Activated T-cell treated with anti-CD3 and anti-CD28 coated beads, Interleukin-2, amount 50 U/mL, for 72 hours (primary cell): ENCODE measurements around the gene STS. TPM values are rescaled to one million over a fixed set of nuclear protein-coding genes. Genes with fewer than 3 reads are reported as not detected.
"Not testable (repeated sequence)": the region's sequence is repeated elsewhere in the genome, so short reads cannot be mapped to it uniquely, and the experiment has no call there.

Source experiments
- ATAC-seq, 2 donors: fragments of 150-1000 bp; cut with Tn5 transposase; replicated peaks in 1 of 2; 2 replicates each; pipeline ENCODE4 v1.10.0; 2021; ENCODE audit warnings: moderate library complexity in 2 of 2, mild to moderate bottlenecking in 1 of 2
- DNase-seq, 2 donors: peaks; one replicate each; pipeline ENCODE4 v3.0.0; 2021 to 2022; ENCODE audit warnings: mixed read lengths in 1 of 2
- H3K27ac Mint-ChIP-seq: one replicate; pipeline ENCODE4 v1.8.0; 2022; ENCODE audit warnings: mild to moderate bottlenecking, moderate library complexity, mixed read lengths
- H3K27me3 Mint-ChIP-seq: one replicate; pipeline ENCODE4 v1.8.0; 2022; ENCODE audit warnings: low read depth, mixed read lengths
- H3K36me3 Mint-ChIP-seq, 2 donors: one replicate each; pipeline ENCODE4 v1.8.0; 2022; ENCODE audit warnings: mixed read lengths in 2 of 2, mild to moderate bottlenecking in 1 of 2; ENCODE audit not compliant: insufficient read depth in 2 of 2
- H3K4me1 Mint-ChIP-seq: one replicate; pipeline ENCODE4 v1.8.0; 2022; ENCODE audit warnings: low read depth, mixed read lengths
- H3K4me3 Mint-ChIP-seq, 2 donors: one replicate each; pipeline ENCODE4 v1.8.0; 2022; ENCODE audit warnings: mild to moderate bottlenecking in 2 of 2, mixed read lengths in 2 of 2, moderate library complexity in 2 of 2
- H3K9me3 Mint-ChIP-seq, 2 donors: one replicate each; pipeline ENCODE4 v1.8.0; 2022; ENCODE audit warnings: mixed read lengths in 2 of 2
- total RNA-seq, 2 donors: library from RNA; stranded (reverse); gene quantifications; one replicate each; pipeline ENCODE4 v1.2.3, GENCODE V29; 2022

Gene STS
- total RNA-seq, 2 donors from 2014 or later = 0.53 to 1.0 TPM

GRCh38 chrX:7169627-7170026, 22.1 kb downstream of the STS start:
- no peak overlapping the region for H3K4me3 Mint-ChIP-seq
- H3K36me3 Mint-ChIP-seq = no peaks in the 10 kb centered on the region
- H3K9me3 Mint-ChIP-seq = no peaks in the 10 kb centered on the region
- ATAC-seq (no peak), DNase-seq (no peak)
- H3K27ac Mint-ChIP-seq = no peak overlapping the region
- no peaks in the 10 kb centered on the region for H3K4me1 Mint-ChIP-seq
- no peaks in the 10 kb centered on the region for H3K27me3 Mint-ChIP-seq

- Mint-ChIP-seq H3K4me1 (no peaks in the 10 kb centered on the region), H3K4me3 (no peak overlapping the region), H3K9me3 (no peaks in the 10 kb centered on the region), H3K27me3 (no peaks in the 10 kb centered on the region), H3K36me3 (no peaks in the 10 kb centered on the region), H3K27ac (no peak overlapping the region)
- ATAC-seq = peak; percentile 37 to 44
- peak; percentile 24 to 29 for DNase-seq
Measured at GRCh38 chrX:7170898-7171297, 23.4 kb downstream of the STS start.

- not testable (repeated sequence) for H3K4me3 Mint-ChIP-seq, H3K27ac Mint-ChIP-seq, H3K27me3 Mint-ChIP-seq, DNase-seq, H3K36me3 Mint-ChIP-seq, H3K9me3 Mint-ChIP-seq, H3K4me1 Mint-ChIP-seq, ATAC-seq
Measured at GRCh38 chrX:7178859-7179258, 31.3 kb downstream of the STS start.

- ATAC-seq (peak in 1 of 2 donors; percentile 52), DNase-seq (no peak)
- Mint-ChIP-seq H3K9me3 (no peaks in the 10 kb centered on the region), H3K36me3 (no peaks in the 10 kb centered on the region), H3K27ac (peak overlapping the region; percentile 21), H3K4me3 (no peak overlapping the region), H3K4me1 (peaks cover 5% of the 10 kb centered on the region), H3K27me3 (no peaks in the 10 kb centered on the region)
Measured at GRCh38 chrX:7179446-7179845, 31.9 kb downstream of the STS start.

GRCh38 chrX:7184816-7185215, 37.3 kb downstream of the STS start:
- DNase-seq (no peak), ATAC-seq (no peak)
- Mint-ChIP-seq H3K4me3 (no peak overlapping the region), H3K27me3 (no peaks in the 10 kb centered on the region), H3K4me1 (no peaks in the 10 kb centered on the region), H3K27ac (no peak overlapping the region), H3K36me3 (peaks cover 0 to 1% of the 10 kb centered on the region in 2 donors), H3K9me3 (peaks cover 0 to 2% of the 10 kb centered on the region in 2 donors)

DNA sequence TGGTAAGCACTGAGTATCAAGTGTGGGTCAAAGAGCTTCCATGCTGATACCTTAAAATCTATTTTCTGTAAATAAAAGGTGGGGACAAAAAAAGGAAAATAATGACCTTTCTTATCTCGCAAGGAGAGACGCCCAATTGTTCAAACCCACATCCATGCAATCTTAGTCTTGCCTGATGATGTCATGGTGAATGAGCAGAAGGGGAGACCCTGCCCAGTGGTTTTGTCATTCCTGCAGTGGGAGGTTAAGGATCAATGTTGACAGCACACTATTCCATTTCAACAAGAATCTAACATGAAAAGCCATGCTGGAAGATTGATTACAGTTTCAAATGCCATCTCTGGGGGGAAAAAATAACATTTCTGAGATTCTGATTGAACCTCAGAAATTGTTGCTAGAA, 41.2 kb downstream of the STS start:
- ATAC-seq (no peak), DNase-seq (no peak)
- Mint-ChIP-seq H3K27ac (no peak overlapping the region), H3K4me3 (no peak overlapping the region), H3K9me3 (peaks cover 0 to 2% of the 10 kb centered on the region in 2 donors), H3K4me1 (no peaks in the 10 kb centered on the region), H3K27me3 (no peaks in the 10 kb centered on the region), H3K36me3 (peaks cover 0 to 1% of the 10 kb centered on the region in 2 donors)

GRCh38 chrX:7190157-7190556, 42.6 kb downstream of the STS start:
- Mint-ChIP-seq H3K27me3 (no peaks in the 10 kb centered on the region), H3K9me3 (peaks cover 0 to 2% of the 10 kb centered on the region in 2 donors), H3K27ac (no peak overlapping the region), H3K4me1 (no peaks in the 10 kb centered on the region), H3K36me3 (peaks cover 0 to 1% of the 10 kb centered on the region in 2 donors), H3K4me3 (no peak overlapping the region)
- DNase-seq = no peak
- no peak for ATAC-seq

- ATAC-seq = no peak
- Mint-ChIP-seq H3K27ac (no peak overlapping the region), H3K4me3 (no peak overlapping the region), H3K36me3 (peaks cover 0 to 1% of the 10 kb centered on the region in 2 donors), H3K4me1 (no peaks in the 10 kb centered on the region), H3K27me3 (no peaks in the 10 kb centered on the region), H3K9me3 (peaks cover 0 to 2% of the 10 kb centered on the region in 2 donors)
- DNase-seq = no peak
Measured at GRCh38 chrX:7191681-7192110, 44.2 kb downstream of the STS start.

- no peak overlapping the region for H3K4me3 Mint-ChIP-seq
- no peaks in the 10 kb centered on the region for H3K27me3 Mint-ChIP-seq
- no peak for ATAC-seq
- peaks cover 0 to 1% of the 10 kb centered on the region in 2 donors for H3K36me3 Mint-ChIP-seq
- H3K27ac Mint-ChIP-seq = no peak overlapping the region
- no peak for DNase-seq
- H3K4me1 Mint-ChIP-seq = no peaks in the 10 kb centered on the region
- peaks cover 0 to 2% of the 10 kb centered on the region in 2 donors for H3K9me3 Mint-ChIP-seq
Measured at GRCh38 chrX:7192871-7193270, 45.4 kb downstream of the STS start.

DNA sequence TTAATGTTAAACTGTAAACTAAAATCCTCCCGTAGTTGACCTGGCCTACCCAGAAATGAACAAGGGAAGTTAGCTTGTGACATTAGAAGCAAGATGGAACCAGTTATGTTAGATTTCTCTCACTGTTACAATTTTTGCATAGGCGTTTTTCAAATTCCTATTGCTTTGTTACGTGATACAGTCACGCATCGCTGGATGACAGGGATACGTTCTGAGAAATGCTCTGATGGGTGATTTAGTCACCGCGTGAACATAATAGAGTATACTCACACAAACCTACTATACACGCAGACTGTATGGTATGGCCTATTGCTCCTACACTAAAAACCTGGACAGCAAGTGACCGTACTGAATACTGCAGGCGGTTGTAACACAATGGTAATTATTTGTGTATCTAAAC, 47.1 kb downstream of the STS start:
- Mint-ChIP-seq H3K4me1 (no peaks in the 10 kb centered on the region), H3K27ac (no peak overlapping the region), H3K36me3 (peaks cover 0 to 1% of the 10 kb centered on the region in 2 donors), H3K4me3 (no peak overlapping the region), H3K27me3 (no peaks in the 10 kb centered on the region), H3K9me3 (peaks cover 0 to 2% of the 10 kb centered on the region in 2 donors)
- ATAC-seq (no peak), DNase-seq (no peak)

Other genes with a start within 250 kb of the STS start
- gene PUDP, start 441 bp downstream of the STS start, total RNA-seq = 10 to 100 TPM; 13.2 to 22.3 TPM